GM23338 (cell line): ENCODE measurements around the gene STAT3. TPM values are rescaled to one million over a fixed set of nuclear protein-coding genes. Genes with fewer than 3 reads are reported as not detected.

ENCODE experiments used
- ATAC-seq: fragments of 200-7000 bp; cut with Tn5 transposase; 3 replicates; pipeline ENCODE4 v1.9.1; 2020
- DNase-seq: peaks from one replicate; pipeline ENCODE4 v3.0.0-alpha.2; 2015; ENCODE audit warnings: low spot score
- H2AFZ ChIP-seq: fragments of 200-600 bp; sonication (generic); 2 replicates; pipeline ENCODE4 v1.8.0; 2016; ENCODE audit warnings: antibody characterized with exemption, mild to moderate bottlenecking, moderate library complexity
- H3F3A ChIP-seq: fragments of 200-600 bp; sonication (generic); replicated peaks from 2 replicates; pipeline ENCODE4 v1.8.0; 2017; ENCODE audit warnings: antibody characterized with exemption, mixed run types, low read depth
- H3K27ac ChIP-seq: fragments of 200-600 bp; sonication (generic); 2 replicates; pipeline ENCODE4 v1.6.1; 2016; ENCODE audit warnings: low read depth
- H3K27me3 ChIP-seq: fragments of 200-600 bp; sonication (generic); 2 replicates; pipeline ENCODE4 v1.8.0; 2016; ENCODE audit warnings: mild to moderate bottlenecking, mixed run types, moderate library complexity; ENCODE audit not compliant: insufficient read depth
- H3K36me3 ChIP-seq: fragments of 200-600 bp; sonication (generic); 2 replicates; pipeline ENCODE4 v1.8.0; 2016; ENCODE audit warnings: mild to moderate bottlenecking; ENCODE audit not compliant: insufficient read depth
- H3K4me1 ChIP-seq: fragments of 200-600 bp; sonication (generic); 2 replicates; pipeline ENCODE4 v1.8.0; 2016; ENCODE audit warnings: mild to moderate bottlenecking, moderate library complexity; ENCODE audit not compliant: insufficient read depth
- H3K4me2 ChIP-seq: fragments of 200-600 bp; sonication (generic); 2 replicates; pipeline ENCODE4 v1.7.1; 2017; ENCODE audit warnings: mixed run types
- H3K4me3 ChIP-seq: fragments of 200-600 bp; sonication (generic); 2 replicates; pipeline ENCODE4 v1.6.1; 2016; ENCODE audit warnings: mixed run types
- H3K79me2 ChIP-seq: fragments of 200-600 bp; sonication (generic); replicated peaks from 2 replicates; pipeline ENCODE4 v1.8.0; 2017; ENCODE audit warnings: mild to moderate bottlenecking; ENCODE audit not compliant: insufficient read depth
- H3K9me2 ChIP-seq: fragments of 200-600 bp; sonication (generic); 2 replicates; pipeline ENCODE4 v1.8.0; 2017; ENCODE audit not compliant: insufficient read depth
- H4K20me1 ChIP-seq: fragments of 200-600 bp; sonication (generic); replicated peaks from 2 replicates; pipeline ENCODE4 v1.8.0; 2017; ENCODE audit warnings: mild to moderate bottlenecking; ENCODE audit not compliant: insufficient read depth
- H3K27ac Mint-ChIP-seq: 2 replicates; pipeline ENCODE4 v1.8.0; 2020; ENCODE audit warnings: inconsistent platforms, mild to moderate bottlenecking, moderate library complexity, mixed read lengths
- H3K27me3 Mint-ChIP-seq: 3 replicates; pipeline ENCODE4 v1.8.0; 2022; ENCODE audit warnings: low read depth, mild to moderate bottlenecking, moderate library complexity, mixed read lengths, inconsistent platforms; ENCODE audit not compliant: insufficient read depth, poor library complexity
- H3K36me3 Mint-ChIP-seq: 3 replicates; pipeline ENCODE4 v1.8.0; 2021; ENCODE audit warnings: low read depth, mild to moderate bottlenecking, inconsistent platforms, moderate library complexity, mixed read lengths
- H3K4me1 Mint-ChIP-seq: 3 replicates; pipeline ENCODE4 v1.8.0; 2020; ENCODE audit warnings: mild to moderate bottlenecking, inconsistent platforms, mixed read lengths
- H3K4me3 Mint-ChIP-seq: 3 replicates; pipeline ENCODE4 v1.8.0; 2021; ENCODE audit warnings: moderate library complexity, mild to moderate bottlenecking, inconsistent platforms, mixed read lengths
- H3K9me3 Mint-ChIP-seq: 3 replicates; pipeline ENCODE4 v1.8.0; 2020; ENCODE audit warnings: moderate library complexity, mild to moderate bottlenecking, inconsistent platforms, mixed read lengths
- CREB1 ChIP-seq: fragments of 250-450 bp; sonication (Bioruptor Pico); IDR thresholded peaks from 2 replicates; pipeline ENCODE4 v1.5.0; 2020; ENCODE audit warnings: low read depth, mild to moderate bottlenecking, moderate library complexity
- EZH2 ChIP-seq: fragments of 200-600 bp; sonication (generic); IDR thresholded peaks from one replicate; pipeline ENCODE4 v1.8.0; 2017; ENCODE audit warnings: antibody characterized with exemption, mild to moderate bottlenecking, low read depth; ENCODE audit not compliant: unreplicated experiment
- EZH2phosphoT487 ChIP-seq: fragments of 200-600 bp; sonication (generic); IDR thresholded peaks from one replicate; pipeline ENCODE4 v1.8.1; 2018; ENCODE audit warnings: antibody characterized with exemption; ENCODE audit not compliant: unreplicated experiment
- NANOG ChIP-seq: IDR thresholded peaks from 2 replicates; pipeline ENCODE4 v1.6.1; 2016; ENCODE audit warnings: antibody characterized with exemption, borderline replicate concordance
- STAT1 ChIP-seq: IDR thresholded peaks from one replicate; pipeline ENCODE4 v1.6.1; 2016; ENCODE audit warnings: antibody characterized with exemption; ENCODE audit not compliant: unreplicated experiment
- ZNF114 ChIP-seq: fragments of 250-450 bp; sonication (Bioruptor Pico); IDR thresholded peaks from 2 replicates; pipeline ENCODE4 v1.5.0; 2020; ENCODE audit warnings: mild to moderate bottlenecking, moderate library complexity
- ZNF331 ChIP-seq: fragments of 250-450 bp; sonication (Bioruptor Pico); IDR thresholded peaks from 2 replicates; pipeline ENCODE4 v1.5.0; 2020; ENCODE audit warnings: low read depth, mild to moderate bottlenecking, moderate library complexity
- polyA plus RNA-seq: library from polyadenylated mRNA; unstranded; fragments of >200 nt; fragmentation: Nextera tagmentation; extraction: Ambion mirVana; gene quantifications from 2 replicates; pipeline ENCODE4 v1.2.1, GENCODE V29; 2016
- total RNA-seq: library from RNA; depleted of rRNA; stranded (reverse); fragments of >200 nt; shearing (Covaris generic); gene quantifications from 2 replicates; pipeline ENCODE4 v1.2.3, GENCODE V29; 2014
- TF ChIP-seq, protein P1 (sequence below): IDR thresholded peaks from 2 replicates; pipeline ENCODE4 v1.6.1; 2016; ENCODE audit warnings: antibody characterized with exemption
- TF ChIP-seq, protein P2 (sequence below): IDR thresholded peaks from one replicate; pipeline ENCODE4 v1.6.1; 2018; ENCODE audit warnings: antibody characterized with exemption; ENCODE audit not compliant: unreplicated experiment
- TF ChIP-seq, protein P3 (sequence below): fragments of 250-450 bp; sonication (Bioruptor Pico); IDR thresholded peaks from 2 replicates; pipeline ENCODE4 v1.5.0; 2020; ENCODE audit warnings: mild to moderate bottlenecking, moderate library complexity
- TF ChIP-seq, protein P4 (sequence below), 2 experiments: fragments of 200-600 bp in 1 of 2; sonication (generic) in 1 of 2; conservative IDR thresholded peaks; 2 replicates each; pipeline versions ENCODE4 v1.5.1 to v1.6.1; 2016 to 2017; ENCODE audit warnings: antibody characterized with exemption in 2 of 2, low read depth in 2 of 2, mild to moderate bottlenecking in 2 of 2, moderate library complexity in 1 of 2

The STAT3 gene
- total and polyA plus RNA-seq, 2 experiments from 2014 or later: 49.5 to 78.0 TPM

DNA sequence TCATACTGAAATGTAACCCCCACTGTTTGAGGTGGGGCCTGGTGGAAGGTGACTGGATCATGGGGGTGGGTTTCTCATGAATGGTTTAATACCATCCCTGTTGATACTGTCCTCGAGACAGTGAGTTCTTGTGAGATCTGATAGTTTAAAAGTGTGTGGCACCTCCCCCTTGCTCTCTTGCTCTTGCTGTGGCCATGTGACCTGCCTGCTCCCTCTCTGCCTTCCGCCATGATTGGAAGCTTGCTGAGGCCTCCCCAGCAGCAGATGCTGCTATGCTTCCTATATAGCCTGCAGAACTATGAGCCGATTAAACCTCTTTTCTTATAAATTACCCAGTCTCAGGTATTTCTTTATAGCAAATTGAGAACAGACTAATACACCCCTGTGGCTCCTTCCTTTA, 40.6 kb downstream of the STAT3 start:
- Histone ChIP-seq H2AFZ (no peak overlapping the region), H3K27me3 (no peaks in the 10 kb centered on the region), H4K20me1 (peaks cover 10% of the 10 kb centered on the region; the same call in 1 of the 2 replicates), H3K36me3 (peaks cover 9% of the 10 kb centered on the region), H3K9me2 (no peaks in the 10 kb centered on the region; the same call in 1 of the 2 replicates), H3K4me3 (no peak overlapping the region), H3F3A (peaks cover 4% of the 10 kb centered on the region), H3K4me1 (peaks cover 6% of the 10 kb centered on the region; the same call in 1 of the 2 replicates), H3K27ac (no peak overlapping the region), H3K79me2 (peaks cover 49% of the 10 kb centered on the region), H3K4me2 (no peak overlapping the region)
- Mint-ChIP-seq H3K9me3 (no peaks in the 10 kb centered on the region), H3K36me3 (peaks cover 47% of the 10 kb centered on the region), H3K4me1 (peaks cover 24% of the 10 kb centered on the region; the same call in 2 of the 3 replicates), H3K4me3 (no peak overlapping the region), H3K27me3 (peaks cover 3% of the 10 kb centered on the region), H3K27ac (no peak overlapping the region)
- ATAC-seq (no peak), DNase-seq (no peak)
- TF ChIP-seq, protein P1, sequence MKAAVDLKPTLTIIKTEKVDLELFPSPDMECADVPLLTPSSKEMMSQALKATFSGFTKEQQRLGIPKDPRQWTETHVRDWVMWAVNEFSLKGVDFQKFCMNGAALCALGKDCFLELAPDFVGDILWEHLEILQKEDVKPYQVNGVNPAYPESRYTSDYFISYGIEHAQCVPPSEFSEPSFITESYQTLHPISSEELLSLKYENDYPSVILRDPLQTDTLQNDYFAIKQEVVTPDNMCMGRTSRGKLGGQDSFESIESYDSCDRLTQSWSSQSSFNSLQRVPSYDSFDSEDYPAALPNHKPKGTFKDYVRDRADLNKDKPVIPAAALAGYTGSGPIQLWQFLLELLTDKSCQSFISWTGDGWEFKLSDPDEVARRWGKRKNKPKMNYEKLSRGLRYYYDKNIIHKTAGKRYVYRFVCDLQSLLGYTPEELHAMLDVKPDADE: no peak
- TF ChIP-seq, protein P2, sequence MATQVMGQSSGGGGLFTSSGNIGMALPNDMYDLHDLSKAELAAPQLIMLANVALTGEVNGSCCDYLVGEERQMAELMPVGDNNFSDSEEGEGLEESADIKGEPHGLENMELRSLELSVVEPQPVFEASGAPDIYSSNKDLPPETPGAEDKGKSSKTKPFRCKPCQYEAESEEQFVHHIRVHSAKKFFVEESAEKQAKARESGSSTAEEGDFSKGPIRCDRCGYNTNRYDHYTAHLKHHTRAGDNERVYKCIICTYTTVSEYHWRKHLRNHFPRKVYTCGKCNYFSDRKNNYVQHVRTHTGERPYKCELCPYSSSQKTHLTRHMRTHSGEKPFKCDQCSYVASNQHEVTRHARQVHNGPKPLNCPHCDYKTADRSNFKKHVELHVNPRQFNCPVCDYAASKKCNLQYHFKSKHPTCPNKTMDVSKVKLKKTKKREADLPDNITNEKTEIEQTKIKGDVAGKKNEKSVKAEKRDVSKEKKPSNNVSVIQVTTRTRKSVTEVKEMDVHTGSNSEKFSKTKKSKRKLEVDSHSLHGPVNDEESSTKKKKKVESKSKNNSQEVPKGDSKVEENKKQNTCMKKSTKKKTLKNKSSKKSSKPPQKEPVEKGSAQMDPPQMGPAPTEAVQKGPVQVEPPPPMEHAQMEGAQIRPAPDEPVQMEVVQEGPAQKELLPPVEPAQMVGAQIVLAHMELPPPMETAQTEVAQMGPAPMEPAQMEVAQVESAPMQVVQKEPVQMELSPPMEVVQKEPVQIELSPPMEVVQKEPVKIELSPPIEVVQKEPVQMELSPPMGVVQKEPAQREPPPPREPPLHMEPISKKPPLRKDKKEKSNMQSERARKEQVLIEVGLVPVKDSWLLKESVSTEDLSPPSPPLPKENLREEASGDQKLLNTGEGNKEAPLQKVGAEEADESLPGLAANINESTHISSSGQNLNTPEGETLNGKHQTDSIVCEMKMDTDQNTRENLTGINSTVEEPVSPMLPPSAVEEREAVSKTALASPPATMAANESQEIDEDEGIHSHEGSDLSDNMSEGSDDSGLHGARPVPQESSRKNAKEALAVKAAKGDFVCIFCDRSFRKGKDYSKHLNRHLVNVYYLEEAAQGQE: no peak
- TF ChIP-seq NANOG (no peak), CREB1 (CRISPR knock-in tag) (no peak), ZNF331 (CRISPR knock-in tag) (no peak), EZH2 (no peak), ZNF114 (CRISPR knock-in tag) (no peak), STAT1 (no peak), EZH2phosphoT487 (no peak)
- TF ChIP-seq, protein P3, sequence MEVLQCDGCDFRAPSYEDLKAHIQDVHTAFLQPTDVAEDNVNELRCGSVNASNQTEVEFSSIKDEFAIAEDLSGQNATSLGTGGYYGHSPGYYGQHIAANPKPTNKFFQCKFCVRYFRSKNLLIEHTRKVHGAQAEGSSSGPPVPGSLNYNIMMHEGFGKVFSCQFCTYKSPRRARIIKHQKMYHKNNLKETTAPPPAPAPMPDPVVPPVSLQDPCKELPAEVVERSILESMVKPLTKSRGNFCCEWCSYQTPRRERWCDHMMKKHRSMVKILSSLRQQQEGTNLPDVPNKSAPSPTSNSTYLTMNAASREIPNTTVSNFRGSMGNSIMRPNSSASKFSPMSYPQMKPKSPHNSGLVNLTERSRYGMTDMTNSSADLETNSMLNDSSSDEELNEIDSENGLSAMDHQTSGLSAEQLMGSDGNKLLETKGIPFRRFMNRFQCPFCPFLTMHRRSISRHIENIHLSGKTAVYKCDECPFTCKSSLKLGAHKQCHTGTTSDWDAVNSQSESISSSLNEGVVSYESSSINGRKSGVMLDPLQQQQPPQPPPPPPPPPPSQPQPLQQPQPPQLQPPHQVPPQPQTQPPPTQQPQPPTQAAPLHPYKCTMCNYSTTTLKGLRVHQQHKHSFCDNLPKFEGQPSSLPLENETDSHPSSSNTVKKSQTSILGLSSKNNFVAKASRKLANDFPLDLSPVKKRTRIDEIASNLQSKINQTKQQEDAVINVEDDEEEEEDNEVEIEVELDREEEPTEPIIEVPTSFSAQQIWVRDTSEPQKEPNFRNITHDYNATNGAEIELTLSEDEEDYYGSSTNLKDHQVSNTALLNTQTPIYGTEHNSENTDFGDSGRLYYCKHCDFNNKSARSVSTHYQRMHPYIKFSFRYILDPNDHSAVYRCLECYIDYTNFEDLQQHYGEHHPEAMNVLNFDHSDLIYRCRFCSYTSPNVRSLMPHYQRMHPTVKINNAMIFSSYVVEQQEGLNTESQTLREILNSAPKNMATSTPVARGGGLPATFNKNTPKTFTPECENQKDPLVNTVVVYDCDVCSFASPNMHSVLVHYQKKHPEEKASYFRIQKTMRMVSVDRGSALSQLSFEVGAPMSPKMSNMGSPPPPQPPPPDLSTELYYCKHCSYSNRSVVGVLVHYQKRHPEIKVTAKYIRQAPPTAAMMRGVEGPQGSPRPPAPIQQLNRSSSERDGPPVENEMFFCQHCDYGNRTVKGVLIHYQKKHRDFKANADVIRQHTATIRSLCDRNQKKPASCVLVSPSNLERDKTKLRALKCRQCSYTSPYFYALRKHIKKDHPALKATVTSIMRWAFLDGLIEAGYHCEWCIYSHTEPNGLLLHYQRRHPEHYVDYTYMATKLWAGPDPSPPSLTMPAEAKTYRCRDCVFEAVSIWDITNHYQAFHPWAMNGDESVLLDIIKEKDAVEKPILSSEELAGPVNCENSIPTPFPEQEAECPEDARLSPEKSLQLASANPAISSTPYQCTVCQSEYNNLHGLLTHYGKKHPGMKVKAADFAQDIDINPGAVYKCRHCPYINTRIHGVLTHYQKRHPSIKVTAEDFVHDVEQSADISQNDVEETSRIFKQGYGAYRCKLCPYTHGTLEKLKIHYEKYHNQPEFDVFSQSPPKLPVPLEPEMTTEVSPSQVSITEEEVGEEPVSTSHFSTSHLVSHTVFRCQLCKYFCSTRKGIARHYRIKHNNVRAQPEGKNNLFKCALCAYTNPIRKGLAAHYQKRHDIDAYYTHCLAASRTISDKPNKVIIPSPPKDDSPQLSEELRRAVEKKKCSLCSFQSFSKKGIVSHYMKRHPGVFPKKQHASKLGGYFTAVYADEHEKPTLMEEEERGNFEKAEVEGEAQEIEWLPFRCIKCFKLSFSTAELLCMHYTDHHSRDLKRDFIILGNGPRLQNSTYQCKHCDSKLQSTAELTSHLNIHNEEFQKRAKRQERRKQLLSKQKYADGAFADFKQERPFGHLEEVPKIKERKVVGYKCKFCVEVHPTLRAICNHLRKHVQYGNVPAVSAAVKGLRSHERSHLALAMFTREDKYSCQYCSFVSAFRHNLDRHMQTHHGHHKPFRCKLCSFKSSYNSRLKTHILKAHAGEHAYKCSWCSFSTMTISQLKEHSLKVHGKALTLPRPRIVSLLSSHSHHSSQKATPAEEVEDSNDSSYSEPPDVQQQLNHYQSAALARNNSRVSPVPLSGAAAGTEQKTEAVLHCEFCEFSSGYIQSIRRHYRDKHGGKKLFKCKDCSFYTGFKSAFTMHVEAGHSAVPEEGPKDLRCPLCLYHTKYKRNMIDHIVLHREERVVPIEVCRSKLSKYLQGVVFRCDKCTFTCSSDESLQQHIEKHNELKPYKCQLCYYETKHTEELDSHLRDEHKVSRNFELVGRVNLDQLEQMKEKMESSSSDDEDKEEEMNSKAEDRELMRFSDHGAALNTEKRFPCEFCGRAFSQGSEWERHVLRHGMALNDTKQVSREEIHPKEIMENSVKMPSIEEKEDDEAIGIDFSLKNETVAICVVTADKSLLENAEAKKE (CRISPR knock-in tag): no peak
- TF ChIP-seq, protein P4, sequence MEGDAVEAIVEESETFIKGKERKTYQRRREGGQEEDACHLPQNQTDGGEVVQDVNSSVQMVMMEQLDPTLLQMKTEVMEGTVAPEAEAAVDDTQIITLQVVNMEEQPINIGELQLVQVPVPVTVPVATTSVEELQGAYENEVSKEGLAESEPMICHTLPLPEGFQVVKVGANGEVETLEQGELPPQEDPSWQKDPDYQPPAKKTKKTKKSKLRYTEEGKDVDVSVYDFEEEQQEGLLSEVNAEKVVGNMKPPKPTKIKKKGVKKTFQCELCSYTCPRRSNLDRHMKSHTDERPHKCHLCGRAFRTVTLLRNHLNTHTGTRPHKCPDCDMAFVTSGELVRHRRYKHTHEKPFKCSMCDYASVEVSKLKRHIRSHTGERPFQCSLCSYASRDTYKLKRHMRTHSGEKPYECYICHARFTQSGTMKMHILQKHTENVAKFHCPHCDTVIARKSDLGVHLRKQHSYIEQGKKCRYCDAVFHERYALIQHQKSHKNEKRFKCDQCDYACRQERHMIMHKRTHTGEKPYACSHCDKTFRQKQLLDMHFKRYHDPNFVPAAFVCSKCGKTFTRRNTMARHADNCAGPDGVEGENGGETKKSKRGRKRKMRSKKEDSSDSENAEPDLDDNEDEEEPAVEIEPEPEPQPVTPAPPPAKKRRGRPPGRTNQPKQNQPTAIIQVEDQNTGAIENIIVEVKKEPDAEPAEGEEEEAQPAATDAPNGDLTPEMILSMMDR (conservative IDR thresholded peaks at IDR 0.05; ENCODE audit: low read depth in 2 of 2): no peak
